Thymus (tissue), 11 donors: Measurements from ENCODE around the gene VAC14. TPM values are rescaled to one million over a fixed set of nuclear protein-coding genes. Genes with fewer than 3 reads are reported as not detected.
A peak's percentile ranks its signal among the peaks of the same experiment; 100 is the strongest.

Experiments
- DNase-seq, 9 donors: peaks; one replicate each; pipeline ENCODE4 v3.0.0-alpha.2; 2013; ENCODE audit warnings: low spot score in 9 of 9, low read depth in 6 of 9, missing footprints in 1 of 9
- H3K27ac ChIP-seq, 2 donors: one replicate each; pipeline ENCODE4 v1.5.1; 2013; ENCODE audit warnings: control low read depth in 1 of 2, low read depth in 1 of 2, low read length in 1 of 2, mild to moderate bottlenecking in 1 of 2, moderate library complexity in 1 of 2
- H3K27me3 ChIP-seq, 2 donors: one replicate each; pipeline ENCODE4 v1.5.1; 2013; ENCODE audit warnings: low read length in 1 of 2; ENCODE audit not compliant: control insufficient read depth in 2 of 2, insufficient read depth in 1 of 2
- H3K36me3 ChIP-seq, 2 donors: one replicate each; pipeline ENCODE4 v1.5.1; 2013; ENCODE audit warnings: low read length in 1 of 2, mild to moderate bottlenecking in 1 of 2, moderate library complexity in 1 of 2; ENCODE audit not compliant: control insufficient read depth in 2 of 2, insufficient read depth in 2 of 2
- H3K4me1 ChIP-seq, 2 donors: one replicate each; pipeline ENCODE4 v1.5.1; 2013; ENCODE audit warnings: low read length in 2 of 2; ENCODE audit not compliant: control insufficient read depth in 2 of 2, insufficient read depth in 2 of 2
- H3K4me3 ChIP-seq, 2 donors: one replicate each; pipeline ENCODE4 v1.5.1; 2013; ENCODE audit warnings: low read length in 2 of 2, control low read depth in 1 of 2, mild to moderate bottlenecking in 1 of 2
- H3K9me3 ChIP-seq, 2 donors: one replicate each; pipeline ENCODE4 v1.5.1; 2013; ENCODE audit warnings: low read length in 1 of 2, mild to moderate bottlenecking in 1 of 2; ENCODE audit not compliant: control insufficient read depth in 2 of 2, insufficient read depth in 1 of 2
- WGBS: extraction: QIAGEN DNeasy Blood & Tissue Kit; methylation state at CpG from one replicate; pipeline ENCODE4 v1.1.7; 2013; 5-methylcytosine and 5-hydroxymethylcytosine counted together
- polyA plus RNA-seq: library from polyadenylated mRNA; stranded (reverse); fragments of 200-250 nt; gene quantifications from one replicate; pipeline ENCODE4 v1.2.3, GENCODE V29; 2013
- total RNA-seq: library from RNA; stranded (reverse); fragments of 120-200 nt; gene quantifications from one replicate; pipeline ENCODE4 v1.2.4, GENCODE V29; 2013
- donor health status: healthy.

Gene VAC14
- total and polyA plus RNA-seq, 2 donors, result 28.7 to 33.1 TPM

GRCh38 chr16:70737377-70738082 is 63.4 kb downstream of the VAC14 start:
- Histone ChIP-seq H3K36me3 (peaks cover 22 to 26% of the 10 kb centered on the region in 2 donors), H3K9me3 (no peaks in the 10 kb centered on the region), H3K27ac (peak overlapping the region; percentile 95 to 98), H3K27me3 (no peaks in the 10 kb centered on the region), H3K4me1 (peaks cover 44 to 69% of the 10 kb centered on the region in 2 donors), H3K4me3 (peak overlapping the region; percentile 3 to 33)
- DNase-seq, result peak; percentile 58 to 94 (median 82)
- WGBS, result 8% methylated on average over 21 of the region's 21 CpGs

- H3K36me3 ChIP-seq, result peaks cover 19 to 24% of the 10 kb centered on the region in 2 donors
- peaks cover 43 to 68% of the 10 kb centered on the region in 2 donors for H3K4me1 ChIP-seq
- H3K27ac ChIP-seq, result peak overlapping the region; percentile 95 to 98
These were observed 64.2 kb downstream of the VAC14 start for GRCh38 chr16:70736465-70737376.

GRCh38 chr16:70735141-70735979 is 65.6 kb downstream of the VAC14 start:
- Histone ChIP-seq H3K4me1 (peaks cover 37 to 57% of the 10 kb centered on the region in 2 donors), H3K27ac (peak overlapping the region; percentile 38 to 68), H3K4me3 (no peak overlapping the region), H3K9me3 (no peaks in the 10 kb centered on the region), H3K36me3 (peaks cover 13 to 17% of the 10 kb centered on the region in 2 donors), H3K27me3 (no peaks in the 10 kb centered on the region)
- DNase-seq, result peak in 1 of 9 donors; percentile 29
- 89% methylated on average over 13 of the region's 13 CpGs for WGBS

More at GRCh38 chr16:70736465-70737376, 64.2 kb downstream of the VAC14 start:
- Histone ChIP-seq H3K9me3 (no peaks in the 10 kb centered on the region), H3K27me3 (no peaks in the 10 kb centered on the region), H3K4me3 (no peak overlapping the region)
- DNase-seq, result peak in 2 of 9 donors; percentile 44 to 72
- WGBS, result 86% methylated on average over 18 of the region's 18 CpGs

GRCh38 chr16:70734522-70735095 is 66.3 kb downstream of the VAC14 start:
- H3K4me3 ChIP-seq, result no peak overlapping the region
- H3K27ac ChIP-seq, result peak overlapping the region in 1 of 2 donors; percentile 38
- DNase-seq, result no peak
- no peaks in the 10 kb centered on the region for H3K27me3 ChIP-seq
- WGBS, result 98% methylated on average over 4 of the region's 4 CpGs
- H3K9me3 ChIP-seq, result no peaks in the 10 kb centered on the region
- H3K4me1 ChIP-seq, result peaks cover 37 to 49% of the 10 kb centered on the region in 2 donors
- peaks cover 11 to 19% of the 10 kb centered on the region in 2 donors for H3K36me3 ChIP-seq

- DNase-seq, result no peak
- H3K27me3 ChIP-seq, result no peaks in the 10 kb centered on the region
- peaks cover 1 to 23% of the 10 kb centered on the region in 2 donors for H3K4me1 ChIP-seq
- 94% methylated on average over 3 of the region's 3 CpGs for WGBS
- no peaks in the 10 kb centered on the region for H3K9me3 ChIP-seq
- H3K36me3 ChIP-seq, result peaks cover 21 to 36% of the 10 kb centered on the region in 2 donors
- no peak overlapping the region for H3K4me3 ChIP-seq
- no peak overlapping the region for H3K27ac ChIP-seq
These were observed 70.0 kb downstream of the VAC14 start for GRCh38 chr16:70730944-70731343.

GRCh38 chr16:70730031-70730430 is 70.9 kb downstream of the VAC14 start:
- Histone ChIP-seq H3K27ac (no peak overlapping the region), H3K36me3 (peaks cover 21 to 33% of the 10 kb centered on the region in 2 donors), H3K27me3 (no peaks in the 10 kb centered on the region), H3K9me3 (no peaks in the 10 kb centered on the region), H3K4me1 (peaks cover 0 to 23% of the 10 kb centered on the region in 2 donors), H3K4me3 (no peak overlapping the region)
- DNase-seq, result no peak
- WGBS, result 97% methylated on average over 7 of the region's 7 CpGs

- Histone ChIP-seq H3K36me3 (peaks cover 24 to 30% of the 10 kb centered on the region in 2 donors), H3K27ac (no peak overlapping the region), H3K27me3 (no peaks in the 10 kb centered on the region), H3K4me3 (no peak overlapping the region), H3K4me1 (peaks cover 0 to 26% of the 10 kb centered on the region in 2 donors), H3K9me3 (no peaks in the 10 kb centered on the region)
- 99% methylated on average over 8 of the region's 8 CpGs for WGBS
- no peak for DNase-seq
These were observed 71.7 kb downstream of the VAC14 start for GRCh38 chr16:70729292-70729691.

- H3K9me3 ChIP-seq, result no peaks in the 10 kb centered on the region
- H3K4me3 ChIP-seq, result no peak overlapping the region
- DNase-seq, result no peak
- peaks cover 24 to 30% of the 10 kb centered on the region in 2 donors for H3K36me3 ChIP-seq
- WGBS, result 93% methylated on average over 9 of the region's 9 CpGs
- H3K27me3 ChIP-seq, result no peaks in the 10 kb centered on the region
- H3K27ac ChIP-seq, result no peak overlapping the region
- peaks cover 0 to 31% of the 10 kb centered on the region in 2 donors for H3K4me1 ChIP-seq
These were observed 72.8 kb downstream of the VAC14 start for GRCh38 chr16:70728150-70728549.
